ENCODE results near the gene PTPRT.

The PTPRT gene

GRCh38 chr20:42996141-42996540 lies 193.6 kb downstream of the PTPRT start:
- TF ChIP-seq CTCF (IDR thresholded peaks at IDR 0.05; ENCODE audit: low read depth, low read length) = no peak
- no peaks in the 10 kb centered on the region for H3K27me3 ChIP-seq
- no peaks in the 10 kb centered on the region for H3K9me3 ChIP-seq
- no peaks in the 10 kb centered on the region for H3K36me3 ChIP-seq
- no peak for DNase-seq
- no peaks in the 10 kb centered on the region for H3K4me1 ChIP-seq
- no peak overlapping the region for H3K4me3 ChIP-seq (ENCODE audit: low read depth, low read length)

- DNase-seq = no peak
- TF ChIP-seq CTCF (IDR thresholded peaks at IDR 0.05; ENCODE audit: low read depth, low read length) = no peak
- H3K27me3 ChIP-seq = no peaks in the 10 kb centered on the region
- H3K4me1 ChIP-seq = no peaks in the 10 kb centered on the region
- H3K9me3 ChIP-seq = no peaks in the 10 kb centered on the region
- no peak overlapping the region for H3K4me3 ChIP-seq (ENCODE audit: low read depth, low read length)
- H3K36me3 ChIP-seq = no peaks in the 10 kb centered on the region
These were observed 201.4 kb downstream of the PTPRT start for GRCh38 chr20:42988319-42988718.

GRCh38 chr20:42987376-42988114 lies 202.2 kb downstream of the PTPRT start:
- no peak for TF ChIP-seq CTCF (IDR thresholded peaks at IDR 0.05; ENCODE audit: low read depth, low read length)
- Histone ChIP-seq H3K4me1 (no peaks in the 10 kb centered on the region), H3K9me3 (no peaks in the 10 kb centered on the region), H3K27me3 (no peaks in the 10 kb centered on the region), H3K36me3 (no peaks in the 10 kb centered on the region), H3K4me3 (ENCODE audit: low read depth, low read length) (no peak overlapping the region)
- DNase-seq = no peak

DNA sequence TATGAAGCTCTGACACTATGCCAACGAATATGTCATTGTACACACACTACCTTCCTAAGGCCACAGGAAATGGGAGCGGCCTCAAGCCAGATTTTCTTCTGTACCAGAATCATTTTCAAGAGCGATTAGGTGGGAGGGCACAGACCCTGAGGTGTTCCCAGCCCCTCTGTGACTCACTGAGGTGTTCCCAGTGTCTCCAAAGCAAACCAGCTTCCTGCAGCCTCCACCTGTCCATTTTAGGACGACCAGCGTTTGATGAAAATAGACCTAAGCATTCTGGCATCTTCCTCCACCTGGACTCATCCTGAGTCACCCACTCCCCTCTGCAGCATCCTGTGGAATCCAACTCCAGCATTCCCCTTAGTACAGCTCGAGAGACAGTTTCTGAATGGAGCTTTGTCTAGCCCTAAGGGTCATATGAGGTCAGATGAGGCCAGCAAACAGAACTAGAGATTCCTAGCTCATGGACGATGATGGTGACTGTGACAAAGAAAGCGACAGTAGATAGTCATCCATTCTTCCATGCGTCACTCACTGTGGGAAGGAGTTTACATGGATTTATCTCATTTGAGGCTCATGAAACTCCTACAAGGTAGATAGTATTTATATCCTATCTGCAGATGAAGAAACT lies 203.4 kb downstream of the PTPRT start:
- Histone ChIP-seq H3K36me3 (no peaks in the 10 kb centered on the region), H3K4me3 (ENCODE audit: low read depth, low read length) (no peak overlapping the region), H3K9me3 (no peaks in the 10 kb centered on the region), H3K27me3 (no peaks in the 10 kb centered on the region), H3K4me1 (no peaks in the 10 kb centered on the region)
- DNase-seq = no peak
- TF ChIP-seq CTCF (IDR thresholded peaks at IDR 0.05; ENCODE audit: low read depth, low read length) = no peak

- TF ChIP-seq CTCF (IDR thresholded peaks at IDR 0.05; ENCODE audit: low read depth, low read length) = no peak
- DNase-seq = no peak
- Histone ChIP-seq H3K4me3 (ENCODE audit: low read depth, low read length) (no peak overlapping the region), H3K36me3 (no peaks in the 10 kb centered on the region), H3K4me1 (no peaks in the 10 kb centered on the region), H3K27me3 (no peaks in the 10 kb centered on the region), H3K9me3 (no peaks in the 10 kb centered on the region)
These were observed 204.1 kb downstream of the PTPRT start for GRCh38 chr20:42985628-42986027.

DNA sequence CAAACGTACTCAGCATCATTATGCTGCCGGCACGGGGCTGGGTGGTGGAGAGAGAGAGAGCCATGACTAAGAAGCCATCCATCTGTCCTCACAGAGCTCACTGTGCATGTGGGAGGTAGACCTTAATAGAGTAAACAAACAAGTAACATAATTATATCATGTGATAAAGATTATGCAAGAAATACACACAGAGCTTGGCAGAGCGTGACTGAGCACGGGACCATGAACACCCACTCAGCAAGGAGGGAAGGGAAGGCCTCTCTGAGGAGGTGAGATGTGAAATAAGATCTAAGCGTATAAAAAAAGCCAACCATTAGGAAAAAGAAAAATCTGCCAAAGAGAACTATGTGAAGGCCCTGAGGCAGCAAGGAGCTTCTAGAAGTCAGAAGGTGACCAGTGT lies 207.5 kb downstream of the PTPRT start:
- Histone ChIP-seq H3K4me1 (no peaks in the 10 kb centered on the region), H3K4me3 (ENCODE audit: low read depth, low read length) (no peak overlapping the region), H3K36me3 (no peaks in the 10 kb centered on the region), H3K27me3 (no peaks in the 10 kb centered on the region), H3K9me3 (no peaks in the 10 kb centered on the region)
- TF ChIP-seq CTCF (IDR thresholded peaks at IDR 0.05; ENCODE audit: low read depth, low read length) = no peak
- DNase-seq = no peak
